Measurements from ENCODE around the gene CDHR1.
"Not testable (repeated sequence)": the region's sequence is repeated elsewhere in the genome, so short reads cannot be mapped to it uniquely, and the experiment has no call there.

GRCh38 chr10:84168382-84168781, 26.0 kb upstream of the CDHR1 start:
- not testable (repeated sequence) for TF ChIP-seq POLR2A (IDR thresholded peaks at IDR 0.05; ENCODE audit: low read depth, low read length); POLR2AphosphoS5 (IDR thresholded peaks at IDR 0.05; ENCODE audit: low read depth, low read length); TAF1 (IDR thresholded peaks at IDR 0.05; ENCODE audit: low read depth, low read length); SPI1 (IDR thresholded peaks at IDR 0.05; ENCODE audit: low read depth, low read length); POU2F2 (IDR thresholded peaks at IDR 0.05; ENCODE audit: low read depth, low read length); PAX5 (IDR thresholded peaks at IDR 0.05; ENCODE audit: insufficient read depth, low read length, severe bottlenecking)

Data from GM12891 (cell line).